Measurements from ENCODE around the gene CAPN12. TPM values are rescaled to one million over a fixed set of nuclear protein-coding genes. Genes with fewer than 3 reads are reported as not detected.
"Not testable (repeated sequence)": the region's sequence is repeated elsewhere in the genome, so short reads cannot be mapped to it uniquely, and the experiment has no call there.

Gene CAPN12
- total RNA-seq, 4 donors from 2014 or later: 8.0 to 31.3 (median 15.7) TPM

- H3K36me3 ChIP-seq; DNase-seq (ENCODE audit: low spot score in 2 of 2); H3K9me3 ChIP-seq; H3K27me3 ChIP-seq: not testable (repeated sequence)
- H3K27ac ChIP-seq: peak overlapping the region; percentile 97
- peaks cover 31% of the 10 kb centered on the region for H3K4me1 ChIP-seq
- peak overlapping the region; percentile 49 for H3K4me3 ChIP-seq
- WGBS: no CpG with 5 or more reads among the region's 58 CpGs
These were observed 26.1 kb upstream of the CAPN12 start for GRCh38 chr19:38770228-38770948.

DNA sequence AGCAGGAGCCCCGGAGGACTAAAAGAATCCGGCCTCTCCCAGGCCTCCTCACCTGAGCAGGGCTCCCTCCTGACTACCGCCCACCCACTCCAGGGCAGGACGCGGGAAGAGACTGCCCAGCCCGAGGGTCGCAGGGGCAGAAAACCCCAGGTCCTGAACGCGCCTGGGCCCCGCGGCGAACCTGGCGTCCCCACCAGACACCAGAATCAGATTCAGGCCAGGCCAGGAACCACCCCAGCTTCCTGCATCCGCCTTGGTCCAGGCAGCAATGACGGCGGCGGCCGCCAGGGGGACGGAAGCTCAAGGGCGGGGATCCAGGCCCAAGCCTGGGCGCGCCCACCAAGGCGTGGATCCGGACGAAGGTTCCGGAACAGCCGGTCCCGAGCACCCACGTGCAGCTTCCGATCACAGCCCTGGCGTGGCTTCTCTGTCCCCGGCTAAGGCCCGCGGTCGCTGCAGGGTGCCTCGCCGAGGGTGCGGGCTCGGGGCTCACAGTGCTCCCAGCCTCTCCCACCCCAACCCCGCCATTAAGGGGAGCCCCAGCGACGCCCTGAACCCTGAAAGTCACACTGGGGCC, 25.4 kb upstream of the CAPN12 start:
- Histone ChIP-seq H3K27ac (peak overlapping the region; percentile 97), H3K9me3 (no peaks in the 10 kb centered on the region), H3K4me1 (peaks cover 24% of the 10 kb centered on the region), H3K4me3 (peak overlapping the region; percentile 49), H3K27me3 (no peaks in the 10 kb centered on the region), H3K36me3 (no peaks in the 10 kb centered on the region)
- 37% methylated on average over 7 of the region's 42 CpGs for WGBS
- TF ChIP-seq EP300 (IDR thresholded peaks at IDR 0.05) (no peak), CTCF (IDR thresholded peaks at IDR 0.05) (peak; percentile 92 to 97), POLR2A (IDR thresholded peaks at IDR 0.05) (no peak), POLR2AphosphoS5 (IDR thresholded peaks at IDR 0.05) (peak in 2 of 3 donors; percentile 88 to 97)
- DNase-seq (ENCODE audit: low spot score in 2 of 2): peak; percentile 95 to 96

GRCh38 chr19:38766276-38767047, 22.2 kb upstream of the CAPN12 start:
- no peak for DNase-seq (ENCODE audit: low spot score in 2 of 2)

GRCh38 chr19:38765214-38765613, 20.9 kb upstream of the CAPN12 start:
- no peak for TF ChIP-seq POLR2AphosphoS5 (IDR thresholded peaks at IDR 0.05)
- TF ChIP-seq CTCF (IDR thresholded peaks at IDR 0.05): no peak
- TF ChIP-seq EP300 (IDR thresholded peaks at IDR 0.05): no peak
- no peak for TF ChIP-seq POLR2A (IDR thresholded peaks at IDR 0.05)
- H3K4me1 ChIP-seq: peaks cover 11% of the 10 kb centered on the region
- no peak overlapping the region for H3K4me3 ChIP-seq
- H3K27ac ChIP-seq: no peak overlapping the region
- no peaks in the 10 kb centered on the region for H3K36me3 ChIP-seq
- H3K27me3 ChIP-seq: no peaks in the 10 kb centered on the region
- WGBS: 99% methylated on average over 2 of the region's 2 CpGs
- DNase-seq (ENCODE audit: low spot score in 2 of 2): no peak
- no peaks in the 10 kb centered on the region for H3K9me3 ChIP-seq

More at GRCh38 chr19:38766276-38767047, 22.2 kb upstream of the CAPN12 start:
- 91% methylated on average over 10 of the region's 10 CpGs for WGBS
- Histone ChIP-seq H3K4me1 (peaks cover 11% of the 10 kb centered on the region), H3K4me3 (no peak overlapping the region), H3K9me3 (no peaks in the 10 kb centered on the region), H3K36me3 (no peaks in the 10 kb centered on the region), H3K27me3 (no peaks in the 10 kb centered on the region), H3K27ac (no peak overlapping the region)
- TF ChIP-seq EP300 (IDR thresholded peaks at IDR 0.05) (no peak), POLR2AphosphoS5 (IDR thresholded peaks at IDR 0.05) (no peak), CTCF (IDR thresholded peaks at IDR 0.05) (no peak), POLR2A (IDR thresholded peaks at IDR 0.05) (no peak)

- Histone ChIP-seq H3K36me3 (no peaks in the 10 kb centered on the region), H3K4me3 (no peak overlapping the region), H3K27me3 (no peaks in the 10 kb centered on the region), H3K4me1 (no peaks in the 10 kb centered on the region), H3K27ac (no peak overlapping the region), H3K9me3 (no peaks in the 10 kb centered on the region)
- 92% methylated on average over 3 of the region's 3 CpGs for WGBS
- no peak for DNase-seq (ENCODE audit: low spot score in 2 of 2)
- TF ChIP-seq CTCF (IDR thresholded peaks at IDR 0.05): no peak
- no peak for TF ChIP-seq POLR2AphosphoS5 (IDR thresholded peaks at IDR 0.05)
- TF ChIP-seq POLR2A (IDR thresholded peaks at IDR 0.05): no peak
- no peak for TF ChIP-seq EP300 (IDR thresholded peaks at IDR 0.05)
These were observed 19.5 kb upstream of the CAPN12 start for GRCh38 chr19:38763795-38764220.

GRCh38 chr19:38761884-38762389, 17.7 kb upstream of the CAPN12 start:
- H3K9me3 ChIP-seq; DNase-seq (ENCODE audit: low spot score in 2 of 2): not testable (repeated sequence)
- WGBS: 94% methylated on average over 9 of the region's 9 CpGs

GRCh38 chr19:38760805-38761517, 16.7 kb upstream of the CAPN12 start:
- not testable (repeated sequence) for H3K27me3 ChIP-seq; H3K36me3 ChIP-seq; DNase-seq (ENCODE audit: low spot score in 2 of 2); H3K4me1 ChIP-seq; H3K4me3 ChIP-seq; H3K27ac ChIP-seq; H3K9me3 ChIP-seq
- WGBS: 82% methylated on average over 6 of the region's 6 CpGs

More at GRCh38 chr19:38761884-38762389, 17.7 kb upstream of the CAPN12 start:
- H3K4me3 ChIP-seq, H3K27me3 ChIP-seq, H3K4me1 ChIP-seq, H3K27ac ChIP-seq, H3K36me3 ChIP-seq: not testable (repeated sequence)
